Loucy (cell line): Measurements from ENCODE around the gene SMPX.
A peak's percentile ranks its signal among the peaks of the same experiment; 100 is the strongest.

Source experiments
- CTCF ChIP-seq: fragments of 200-600 bp; sonication (generic); conservative IDR thresholded peaks from 2 replicates; pipeline ENCODE4 v1.5.1; 2014; ENCODE audit warnings: mild to moderate bottlenecking, antibody characterized with exemption, low read length
- EZH2phosphoT487 ChIP-seq: fragments of 200-600 bp; IDR thresholded peaks from 2 replicates; pipeline ENCODE4 v1.6.1; 2018; ENCODE audit warnings: antibody characterized with exemption, mild to moderate bottlenecking, moderate library complexity, borderline replicate concordance

GRCh38 chrX:21745756-21746155 lies 12.2 kb downstream of the SMPX start:
- TF ChIP-seq EZH2phosphoT487, result no peak
- peak; percentile 62 for TF ChIP-seq CTCF
